KMS-11 (cell line): ENCODE results near the gene STAT5B.

ENCODE experiments used
- H2AFZ ChIP-seq: fragments of 200-600 bp; sonication (generic); 2 replicates; pipeline ENCODE4 v1.6.1; 2016; ENCODE audit warnings: antibody characterized with exemption, mixed run types, low read depth
- H3K27ac ChIP-seq: fragments of 200-600 bp; sonication (generic); 2 replicates; pipeline ENCODE4 v1.6.1; 2016; ENCODE audit warnings: mild to moderate bottlenecking, mixed run types
- H3K27me3 ChIP-seq: fragments of 200-600 bp; sonication (generic); 2 replicates; pipeline ENCODE4 v1.6.1; 2017; ENCODE audit warnings: mild to moderate bottlenecking, low read depth, mixed run types, moderate library complexity; ENCODE audit not compliant: insufficient read depth
- H3K36me3 ChIP-seq: fragments of 200-600 bp; sonication (generic); 2 replicates; pipeline ENCODE4 v1.6.1; 2017; ENCODE audit warnings: mild to moderate bottlenecking, mixed run types; ENCODE audit not compliant: insufficient read depth
- H3K4me1 ChIP-seq: fragments of 200-600 bp; sonication (generic); 2 replicates; pipeline ENCODE4 v1.6.1; 2016; ENCODE audit warnings: mild to moderate bottlenecking, low read depth, mixed run types; ENCODE audit not compliant: poor library complexity, severe bottlenecking
- H3K4me2 ChIP-seq: fragments of 200-600 bp; sonication (generic); 2 replicates; pipeline ENCODE4 v1.7.0; 2016; ENCODE audit warnings: mild to moderate bottlenecking, mixed run types
- H3K4me3 ChIP-seq: fragments of 200-600 bp; sonication (generic); IDR thresholded peaks from 2 replicates; pipeline ENCODE4 v1.6.1; 2017; ENCODE audit warnings: low read depth, low read length, mixed read lengths; ENCODE audit not compliant: insufficient read depth
- H3K79me2 ChIP-seq: fragments of 200-600 bp; sonication (generic); 2 replicates; pipeline ENCODE4 v1.6.1; 2016; ENCODE audit warnings: low read depth, mixed run types; ENCODE audit not compliant: insufficient read depth
- H3K9ac ChIP-seq: fragments of 200-600 bp; sonication (generic); 2 replicates; pipeline ENCODE4 v1.6.1; 2016; ENCODE audit warnings: mild to moderate bottlenecking, mixed run types
- H4K20me1 ChIP-seq: fragments of 200-600 bp; sonication (generic); 2 replicates; pipeline ENCODE4 v1.6.1; 2016; ENCODE audit warnings: mild to moderate bottlenecking, mixed run types; ENCODE audit not compliant: insufficient read depth
- TF ChIP-seq, protein P1 (sequence below): fragments of 200-600 bp; sonication (generic); conservative IDR thresholded peaks from 2 replicates; pipeline ENCODE4 v1.6.1; 2017; ENCODE audit warnings: low read depth, mild to moderate bottlenecking, antibody characterized with exemption, low read length, moderate library complexity, mixed read lengths

STAT5B gene

DNA sequence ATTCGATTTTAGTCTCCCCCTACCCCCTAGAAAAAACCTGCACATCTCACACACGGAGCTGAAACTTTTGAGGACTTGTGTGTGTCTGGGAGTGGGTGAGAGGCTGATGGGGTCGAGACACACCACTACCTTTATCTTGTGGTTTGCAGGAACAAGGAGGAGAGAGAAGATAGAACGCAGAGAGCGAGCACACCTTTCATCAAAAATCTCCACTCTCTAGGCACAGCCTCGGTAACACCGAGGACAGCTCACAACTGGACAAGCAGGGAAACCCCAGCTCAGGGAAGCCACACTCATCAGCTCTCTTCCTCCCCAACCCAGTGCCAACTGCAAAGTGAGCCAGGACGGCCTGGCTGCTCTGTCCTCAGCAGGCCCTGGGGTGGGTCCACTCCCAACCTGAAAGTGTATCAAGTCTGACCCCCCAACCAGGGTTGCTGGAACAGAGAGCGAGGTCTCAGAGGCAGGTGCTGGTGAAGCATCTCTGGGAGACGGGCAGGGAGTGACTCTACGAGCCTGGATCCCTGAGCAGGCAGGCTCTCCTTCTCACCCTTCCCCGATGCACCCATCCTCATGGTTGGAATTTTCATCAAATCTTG lies 76.7 kb downstream of the STAT5B start:
- no peak overlapping the region for H3K4me3 ChIP-seq
- no peaks in the 10 kb centered on the region for H3K27me3 ChIP-seq
- H3K4me2 ChIP-seq: no peak overlapping the region
- H3K9ac ChIP-seq: no peak overlapping the region
- no peak overlapping the region for H3K27ac ChIP-seq
- no peak overlapping the region for H2AFZ ChIP-seq
- H4K20me1 ChIP-seq: no peaks in the 10 kb centered on the region
- peaks cover 5% of the 10 kb centered on the region for H3K4me1 ChIP-seq
- no peaks in the 10 kb centered on the region for H3K79me2 ChIP-seq
- TF ChIP-seq, protein P1, sequence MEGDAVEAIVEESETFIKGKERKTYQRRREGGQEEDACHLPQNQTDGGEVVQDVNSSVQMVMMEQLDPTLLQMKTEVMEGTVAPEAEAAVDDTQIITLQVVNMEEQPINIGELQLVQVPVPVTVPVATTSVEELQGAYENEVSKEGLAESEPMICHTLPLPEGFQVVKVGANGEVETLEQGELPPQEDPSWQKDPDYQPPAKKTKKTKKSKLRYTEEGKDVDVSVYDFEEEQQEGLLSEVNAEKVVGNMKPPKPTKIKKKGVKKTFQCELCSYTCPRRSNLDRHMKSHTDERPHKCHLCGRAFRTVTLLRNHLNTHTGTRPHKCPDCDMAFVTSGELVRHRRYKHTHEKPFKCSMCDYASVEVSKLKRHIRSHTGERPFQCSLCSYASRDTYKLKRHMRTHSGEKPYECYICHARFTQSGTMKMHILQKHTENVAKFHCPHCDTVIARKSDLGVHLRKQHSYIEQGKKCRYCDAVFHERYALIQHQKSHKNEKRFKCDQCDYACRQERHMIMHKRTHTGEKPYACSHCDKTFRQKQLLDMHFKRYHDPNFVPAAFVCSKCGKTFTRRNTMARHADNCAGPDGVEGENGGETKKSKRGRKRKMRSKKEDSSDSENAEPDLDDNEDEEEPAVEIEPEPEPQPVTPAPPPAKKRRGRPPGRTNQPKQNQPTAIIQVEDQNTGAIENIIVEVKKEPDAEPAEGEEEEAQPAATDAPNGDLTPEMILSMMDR: no peak
- H3K36me3 ChIP-seq: no peaks in the 10 kb centered on the region

DNA sequence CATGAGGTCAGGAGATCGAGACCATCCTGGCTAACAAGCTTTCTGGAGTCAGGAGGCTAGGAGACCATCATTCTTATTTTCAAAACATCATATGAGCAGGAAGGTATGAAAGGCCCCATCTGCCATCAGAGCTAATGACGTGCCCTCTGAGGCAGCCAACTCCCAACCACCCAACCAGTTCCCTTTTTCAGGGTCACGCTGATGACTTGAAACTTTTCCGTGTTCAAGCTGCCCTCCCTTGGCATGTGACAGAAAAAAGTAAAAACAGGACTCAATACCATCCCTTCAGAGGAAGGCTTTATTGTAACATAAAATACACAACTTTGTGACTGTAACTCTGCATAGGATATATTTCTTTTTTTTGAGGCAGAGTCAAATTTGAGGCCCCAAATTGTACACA lies 77.3 kb downstream of the STAT5B start:
- H3K27ac ChIP-seq: no peak overlapping the region
- H3K36me3 ChIP-seq: no peaks in the 10 kb centered on the region
- no peak overlapping the region for H3K4me3 ChIP-seq
- H3K4me1 ChIP-seq: peaks cover 6% of the 10 kb centered on the region
- H3K27me3 ChIP-seq: no peaks in the 10 kb centered on the region
- H3K9ac ChIP-seq: no peak overlapping the region
- H4K20me1 ChIP-seq: no peaks in the 10 kb centered on the region
- TF ChIP-seq, protein P1: no peak
- H3K79me2 ChIP-seq: no peaks in the 10 kb centered on the region
- H2AFZ ChIP-seq: no peak overlapping the region
- H3K4me2 ChIP-seq: no peak overlapping the region

DNA sequence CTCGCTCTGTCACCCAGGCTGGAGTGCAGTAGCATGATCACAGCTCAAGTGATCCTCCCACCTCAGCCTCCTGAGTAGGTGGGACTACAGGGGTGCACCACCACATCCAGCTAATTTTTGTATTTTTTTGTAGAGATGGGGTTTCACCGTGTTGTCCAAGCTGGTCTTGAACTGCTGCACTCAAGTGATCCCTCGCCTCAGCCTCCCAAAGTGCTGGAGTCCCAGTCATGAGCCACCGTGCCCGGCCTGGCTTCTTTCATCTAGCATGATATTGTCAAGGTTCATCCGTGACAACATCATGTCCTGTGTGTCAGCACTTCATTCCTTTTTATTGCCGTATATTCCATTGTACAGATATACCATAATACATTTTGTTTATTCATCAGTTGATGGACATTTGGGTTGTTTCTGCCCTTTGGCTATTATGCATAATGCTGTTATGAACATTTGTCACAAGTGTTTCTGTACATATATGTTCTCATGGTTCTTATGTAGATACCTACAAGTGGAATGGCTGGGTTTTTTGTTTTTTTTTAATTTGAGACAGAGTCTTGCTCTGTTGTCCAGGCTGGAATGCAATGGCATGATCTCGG lies 78.5 kb downstream of the STAT5B start:
- no peak overlapping the region for H2AFZ ChIP-seq
- no peaks in the 10 kb centered on the region for H4K20me1 ChIP-seq
- H3K79me2 ChIP-seq: no peaks in the 10 kb centered on the region
- H3K27me3 ChIP-seq: no peaks in the 10 kb centered on the region
- H3K4me1 ChIP-seq: peaks cover 14% of the 10 kb centered on the region
- H3K36me3 ChIP-seq: no peaks in the 10 kb centered on the region
- H3K4me3 ChIP-seq: no peak overlapping the region
- H3K4me2 ChIP-seq: no peak overlapping the region
- TF ChIP-seq, protein P1: no peak
- no peak overlapping the region for H3K27ac ChIP-seq
- no peak overlapping the region for H3K9ac ChIP-seq

DNA sequence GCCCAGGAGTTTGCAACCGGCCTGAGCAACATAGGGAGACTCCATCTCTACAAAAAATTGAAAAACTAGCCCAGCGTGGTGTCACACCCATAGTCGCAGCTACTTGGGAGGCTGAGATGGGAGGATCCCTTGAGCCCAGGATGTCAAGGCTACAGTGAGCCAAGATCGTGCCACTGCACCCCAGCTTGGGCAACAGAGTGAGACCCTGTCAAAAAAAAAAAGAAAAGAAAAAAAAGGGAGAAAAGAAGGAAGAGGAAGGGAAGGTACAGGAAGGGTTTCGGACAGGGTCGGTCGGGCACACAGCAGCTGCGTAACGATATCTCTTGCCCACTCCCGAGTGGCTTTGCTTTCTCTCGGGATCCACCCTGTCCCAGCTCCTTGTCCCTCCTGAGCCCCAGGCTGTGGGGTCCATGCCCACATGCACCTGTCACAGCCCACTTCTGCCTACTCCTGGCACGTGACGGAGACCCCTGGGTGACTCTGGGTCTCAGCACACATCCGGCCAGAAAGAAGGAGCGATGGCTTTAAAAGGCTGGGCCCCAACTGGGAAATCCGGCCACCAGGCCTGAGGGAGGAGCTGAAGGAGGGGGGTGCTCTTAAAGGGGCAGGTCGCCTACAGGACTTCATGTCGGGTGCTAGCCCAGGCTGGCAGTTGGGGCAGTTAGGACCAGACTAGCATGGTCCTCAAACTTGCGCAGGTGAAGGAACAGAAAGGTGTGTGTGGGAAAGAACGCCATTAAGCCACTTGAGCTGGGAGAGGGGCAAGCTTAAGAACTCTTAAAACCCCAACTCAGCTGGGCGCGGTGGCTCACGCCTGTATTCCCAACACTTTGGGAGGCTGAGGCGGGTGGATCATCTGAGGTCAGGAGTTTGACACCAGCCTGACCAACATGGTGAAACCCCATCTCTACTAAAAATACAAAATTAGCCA lies 82.0 kb downstream of the STAT5B start, which contains the start of gene GHDC:
GHDC (minus strand) TSS at position 526 of the 931 bp plus-strand sequence. CDS start 913 bp downstream, outside the sequence.
- TF ChIP-seq, protein P1: no peak
- Histone ChIP-seq H4K20me1 (no peaks in the 10 kb centered on the region), H3K9ac (peak within 1 kb of the TSS; percentile 59), H3K27ac (peak within 1 kb of the TSS; percentile 6; the same call in 1 of the 2 replicates), H3K27me3 (no peaks in the 10 kb centered on the region), H3K4me3 (no peak within 1 kb of the TSS), H3K79me2 (no peaks in the 10 kb centered on the region), H3K4me2 (peak within 1 kb of the TSS; percentile 84), H2AFZ (peak within 1 kb of the TSS; percentile 88), H3K4me1 (peaks cover 14% of the 10 kb centered on the region), H3K36me3 (no peaks in the 10 kb centered on the region)
